ENCODE results near the gene KLKB1.

KLKB1 gene

GRCh38 chr4:186204686-186205085, 22.6 kb upstream of the KLKB1 start:
- H3K27ac ChIP-seq: peak overlapping the region; percentile 85
- TF ChIP-seq, protein P1, sequence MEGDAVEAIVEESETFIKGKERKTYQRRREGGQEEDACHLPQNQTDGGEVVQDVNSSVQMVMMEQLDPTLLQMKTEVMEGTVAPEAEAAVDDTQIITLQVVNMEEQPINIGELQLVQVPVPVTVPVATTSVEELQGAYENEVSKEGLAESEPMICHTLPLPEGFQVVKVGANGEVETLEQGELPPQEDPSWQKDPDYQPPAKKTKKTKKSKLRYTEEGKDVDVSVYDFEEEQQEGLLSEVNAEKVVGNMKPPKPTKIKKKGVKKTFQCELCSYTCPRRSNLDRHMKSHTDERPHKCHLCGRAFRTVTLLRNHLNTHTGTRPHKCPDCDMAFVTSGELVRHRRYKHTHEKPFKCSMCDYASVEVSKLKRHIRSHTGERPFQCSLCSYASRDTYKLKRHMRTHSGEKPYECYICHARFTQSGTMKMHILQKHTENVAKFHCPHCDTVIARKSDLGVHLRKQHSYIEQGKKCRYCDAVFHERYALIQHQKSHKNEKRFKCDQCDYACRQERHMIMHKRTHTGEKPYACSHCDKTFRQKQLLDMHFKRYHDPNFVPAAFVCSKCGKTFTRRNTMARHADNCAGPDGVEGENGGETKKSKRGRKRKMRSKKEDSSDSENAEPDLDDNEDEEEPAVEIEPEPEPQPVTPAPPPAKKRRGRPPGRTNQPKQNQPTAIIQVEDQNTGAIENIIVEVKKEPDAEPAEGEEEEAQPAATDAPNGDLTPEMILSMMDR (conservative IDR thresholded peaks at IDR 0.05): no peak

DNA sequence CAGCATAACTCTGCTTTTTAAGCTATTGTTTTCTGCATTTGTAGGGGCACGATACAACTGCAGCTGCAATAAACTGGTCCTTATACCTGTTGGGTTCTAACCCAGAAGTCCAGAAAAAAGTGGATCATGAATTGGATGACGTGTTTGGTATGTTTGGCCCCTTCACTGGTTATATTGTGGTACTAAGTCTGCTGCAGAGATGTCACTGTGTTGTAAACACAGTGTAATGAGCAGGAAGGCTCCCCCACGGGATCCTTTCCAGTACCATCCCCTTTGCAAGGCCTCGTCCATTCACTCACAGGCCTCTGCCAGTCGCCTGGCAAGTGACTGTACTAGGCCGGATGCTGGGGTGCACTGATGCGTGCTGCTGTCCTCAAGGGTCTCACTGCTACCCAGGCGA, 22.2 kb upstream of the KLKB1 start:
- H3K27ac ChIP-seq: peak overlapping the region; percentile 85
- TF ChIP-seq, protein P1 (conservative IDR thresholded peaks at IDR 0.05): no peak

- TF ChIP-seq, protein P1 (conservative IDR thresholded peaks at IDR 0.05): no peak
- H3K27ac ChIP-seq: no peak overlapping the region
These were observed 10.8 kb upstream of the KLKB1 start for GRCh38 chr4:186216465-186217024.

DNA sequence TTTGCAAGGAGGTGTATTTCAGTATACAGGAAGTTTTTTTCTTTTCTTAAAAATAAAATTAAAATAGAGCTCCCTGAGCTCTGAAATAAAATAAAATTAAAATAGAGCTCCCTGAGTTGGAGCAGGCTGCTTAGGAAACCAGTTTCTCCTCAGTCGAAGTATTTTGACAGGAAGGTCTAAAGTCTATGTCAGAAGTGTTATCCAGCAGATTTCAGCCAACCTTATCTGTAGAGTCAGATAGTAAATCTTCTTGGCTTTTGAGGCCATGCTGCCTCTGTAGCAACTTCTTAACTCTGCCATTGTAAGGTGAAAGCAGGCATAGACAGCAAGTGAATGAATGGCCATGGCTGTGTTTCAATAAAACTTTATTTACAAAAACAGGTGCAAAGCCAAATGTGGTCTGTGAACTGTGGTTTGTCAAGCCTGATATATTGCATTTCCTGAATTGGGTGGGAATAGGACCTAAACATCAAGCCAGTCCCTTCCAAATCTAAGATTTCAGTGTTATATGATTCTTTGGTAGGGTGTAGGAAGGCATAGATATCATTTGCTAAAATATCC, 9.5 kb upstream of the KLKB1 start:
- TF ChIP-seq, protein P1 (conservative IDR thresholded peaks at IDR 0.05): no peak
- H3K27ac ChIP-seq: no peak overlapping the region

GRCh38 chr4:186221624-186222023, 5.7 kb upstream of the KLKB1 start:
- TF ChIP-seq, protein P1 (conservative IDR thresholded peaks at IDR 0.05): no peak
- H3K27ac ChIP-seq: no peak overlapping the region

DNA sequence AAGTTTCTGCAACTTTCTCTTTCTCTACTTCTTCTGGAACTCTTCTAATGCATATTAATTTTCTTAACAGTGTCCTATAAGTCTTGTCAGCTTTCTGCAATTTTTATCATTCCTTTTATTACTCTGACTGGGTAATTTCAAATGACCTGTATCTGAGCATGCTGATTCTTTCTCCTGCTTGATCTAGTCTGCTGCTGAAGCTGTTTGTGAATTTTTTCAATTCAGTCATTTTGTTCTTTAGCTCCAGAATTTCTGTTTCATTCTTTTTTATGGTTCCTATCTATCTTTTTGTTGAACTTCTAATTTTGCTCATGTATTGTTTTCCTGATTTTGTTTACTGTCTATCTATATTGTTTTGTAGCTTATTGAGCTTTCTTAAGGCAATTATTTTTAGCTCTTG, 1.5 kb upstream of the KLKB1 start:
- no peak overlapping the region for H3K27ac ChIP-seq
- TF ChIP-seq, protein P1 (conservative IDR thresholded peaks at IDR 0.05): no peak

DNA sequence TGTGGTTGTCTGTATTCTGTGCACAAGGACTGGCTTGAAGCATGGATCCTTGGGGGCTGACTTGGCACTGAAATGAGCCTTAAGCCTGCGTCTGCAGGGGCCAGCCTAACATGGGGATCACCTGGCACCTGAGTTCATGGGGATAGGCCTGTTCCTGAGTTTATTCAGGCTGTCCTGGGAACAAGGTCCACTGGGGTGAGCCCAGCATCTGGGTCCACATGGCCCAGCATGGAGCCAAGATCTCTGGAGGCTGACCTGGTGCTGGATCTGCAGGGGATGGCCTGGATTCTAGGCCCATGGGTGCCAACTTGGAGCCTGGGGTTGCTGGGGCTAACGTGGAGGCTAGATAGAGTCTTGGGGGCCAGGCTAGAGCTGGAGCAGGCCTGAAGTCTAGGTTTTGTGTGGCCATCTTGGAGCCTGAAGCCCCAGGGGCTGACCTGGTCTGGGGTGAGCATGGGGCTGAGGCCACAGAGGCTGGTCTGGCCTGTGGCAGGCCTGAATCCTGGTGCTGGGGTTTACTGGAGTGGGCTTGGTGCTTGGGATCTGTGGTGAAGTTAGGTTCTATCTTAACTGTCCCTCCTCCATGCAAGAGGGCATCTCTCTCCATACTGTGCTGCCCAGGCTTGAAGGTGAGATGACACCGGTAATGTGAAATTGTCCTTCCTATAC, 652 bp upstream of the KLKB1 start:
- peak overlapping the region; percentile 43; the same call in 1 of the 2 replicates for H3K27ac ChIP-seq
- TF ChIP-seq, protein P1 (conservative IDR thresholded peaks at IDR 0.05): no peak
